ENCODE results near the gene CTBP1.

- TF ChIP-seq CTCF (conservative IDR thresholded peaks at IDR 0.05; ENCODE audit: low read depth, low read length), result no peak
- TF ChIP-seq EZH2 (IDR thresholded peaks at IDR 0.05; ENCODE audit: low read length, unreplicated experiment), result no peak
- TF ChIP-seq EZH2phosphoT487 (IDR thresholded peaks at IDR 0.05; ENCODE audit: borderline replicate concordance, low read length), result no peak
These were observed 78.6 kb downstream of the CTBP1 start for GRCh38 chr4:1170156-1170975.

Measured in PC-3 (cell line).